B cell (primary cell): ENCODE results near the gene TRAF4. TPM values are rescaled to one million over a fixed set of nuclear protein-coding genes. Genes with fewer than 3 reads are reported as not detected.

Experiments used
- ATAC-seq: fragments of 200-7000 bp; cut with Tn5 transposase; one replicate; pipeline ENCODE4 v1.10.0; 2021; ENCODE audit warnings: low read depth, mild to moderate bottlenecking, moderate number of reproducible peaks, moderate library complexity
- CTCF ChIA-PET: fragments of 350-600 bp; sonication (Branson Sonifier 250); formaldehyde crosslinking; loops from one replicate; lab custom pipeline; 2021; ENCODE audit warnings: antibody characterized with exemption, inconsistent platforms; lab: Charles Lee
- POLR2A ChIA-PET: fragments of 350-600 bp; sonication (Branson Sonifier 250); formaldehyde crosslinking; loops from one replicate; lab custom pipeline; 2021; ENCODE audit warnings: antibody characterized with exemption; lab: Charles Lee
- DNase-seq: peaks from one replicate; pipeline ENCODE4 v3.0.0; 2013
- H2AFZ ChIP-seq: 2 replicates; pipeline ENCODE4 v1.6.1; 2012; ENCODE audit warnings: mild to moderate bottlenecking, low read depth, low read length; ENCODE audit not compliant: insufficient read depth, poor library complexity, severe bottlenecking
- H3K27ac ChIP-seq, 2 donors: 1 replicate in 1 of 2; 2 replicates in 1 of 2; pipeline ENCODE4 v1.5.1; 2012 to 2013; ENCODE audit warnings: low read length in 2 of 2, mild to moderate bottlenecking in 2 of 2, moderate library complexity in 1 of 2
- H3K27me3 ChIP-seq, 4 experiments: fragments of 200-600 bp in 1 of 4; sonication (generic) in 1 of 4; replicated peaks in 1 of 4; 1 replicate in 2 of 4; 2 replicates in 2 of 4; pipeline versions ENCODE4 v1.6.1 to v1.7.0; 2013 to 2016; ENCODE audit warnings: low read length in 3 of 4, mild to moderate bottlenecking in 2 of 4, mixed read lengths in 1 of 4, moderate library complexity in 1 of 4; ENCODE audit not compliant: insufficient read depth in 4 of 4, control insufficient read depth in 3 of 4; ENCODE audit errors: control extremely low read depth in 1 of 4
- H3K36me3 ChIP-seq, 2 experiments: replicated peaks in 1 of 2; 1 replicate in 1 of 2; 2 replicates in 1 of 2; pipeline versions ENCODE4 v1.6.1 to v1.7.1; 2013; ENCODE audit warnings: low read length in 1 of 2; ENCODE audit not compliant: insufficient read depth in 2 of 2, control insufficient read depth in 1 of 2; ENCODE audit errors: control extremely low read depth in 1 of 2, extremely low read depth in 1 of 2
- H3K4me1 ChIP-seq, 2 donors: fragments of 200-600 bp in 1 of 2; sonication (generic) in 1 of 2; 1 replicate in 1 of 2; 2 replicates in 1 of 2; pipeline versions ENCODE4 v1.5.1 to v1.6.1; 2013 to 2017; ENCODE audit warnings: low read length in 2 of 2; ENCODE audit not compliant: control insufficient read depth in 2 of 2, insufficient read depth in 2 of 2
- H3K4me2 ChIP-seq: replicated peaks from 2 replicates; pipeline ENCODE3; 2012; ENCODE audit warnings: mild to moderate bottlenecking, low read depth, low read length; ENCODE audit not compliant: poor library complexity, severe bottlenecking
- H3K4me3 ChIP-seq, 5 experiments: fragments of 200-600 bp in 1 of 5; sonication (generic) in 1 of 5; 1 replicate in 3 of 5; 2 replicates in 2 of 5; pipeline versions ENCODE4 v1.5.1 to v1.7.0; 2011 to 2016; ENCODE audit warnings: low read length in 4 of 5, mild to moderate bottlenecking in 4 of 5, low read depth in 2 of 5, control low read depth in 1 of 5, moderate library complexity in 1 of 5; ENCODE audit not compliant: insufficient read depth in 1 of 5; ENCODE audit errors: control extremely low read depth in 1 of 5, extremely low read depth in 1 of 5
- H3K79me2 ChIP-seq: fragments of 200-600 bp; sonication (generic); one replicate; pipeline ENCODE4 v1.6.0; 2016; ENCODE audit warnings: low read length; ENCODE audit not compliant: control insufficient read depth, insufficient read depth
- H3K9ac ChIP-seq: fragments of 200-600 bp; sonication (generic); 2 replicates; pipeline ENCODE4 v1.6.1; 2017; ENCODE audit warnings: mild to moderate bottlenecking, low read length, moderate library complexity
- H3K9me3 ChIP-seq, 3 donors: one replicate each; pipeline versions ENCODE4 v1.6.1 to v1.7.1; 2013; ENCODE audit warnings: low read length in 2 of 3; ENCODE audit not compliant: control insufficient read depth in 2 of 3, insufficient read depth in 1 of 3; ENCODE audit errors: control extremely low read depth in 1 of 3
- H4K20me1 ChIP-seq: 2 replicates; pipeline ENCODE4 v1.6.0; 2012; ENCODE audit warnings: mild to moderate bottlenecking, low read length; ENCODE audit not compliant: insufficient read depth, control insufficient read depth, poor library complexity, severe bottlenecking
- H3K27ac Mint-ChIP-seq: one replicate; pipeline ENCODE4 v1.8.0; 2021; ENCODE audit warnings: mixed read lengths
- H3K27me3 Mint-ChIP-seq: one replicate; pipeline ENCODE4 v1.8.0; 2021; ENCODE audit warnings: mixed read lengths
- H3K4me1 Mint-ChIP-seq: one replicate; pipeline ENCODE4 v1.8.0; 2021; ENCODE audit warnings: mixed read lengths
- H3K4me3 Mint-ChIP-seq: one replicate; pipeline ENCODE4 v1.8.0; 2021; ENCODE audit warnings: mixed read lengths
- H3K9me3 Mint-ChIP-seq: one replicate; pipeline ENCODE4 v1.8.0; 2022; ENCODE audit warnings: mixed read lengths; ENCODE audit not compliant: insufficient read depth
- CTCF ChIP-seq: fragments of 200-600 bp; IDR thresholded peaks from one replicate; pipeline ENCODE4 v1.8.0; 2022; ENCODE audit warnings: antibody characterized with exemption, mild to moderate bottlenecking
- EZH2 ChIP-seq: IDR thresholded peaks from 2 replicates; pipeline ENCODE4 v1.6.1; 2012; ENCODE audit warnings: borderline replicate concordance, low read depth, mild to moderate bottlenecking, moderate library complexity, low read length; ENCODE audit not compliant: insufficient read depth, poor library complexity, severe bottlenecking
- WGBS: methylation state at CpG from one replicate; pipeline ENCODE4 v1.1.5; 2013; ENCODE audit warnings: missing lambda C conversion rate; ENCODE audit not compliant: insufficient coverage; 5-methylcytosine and 5-hydroxymethylcytosine counted together
- intact Hi-C: fragments of 100-400 bp; cut with micrococcal nuclease; formaldehyde crosslinking; loops from one replicate; pipeline ENCODE4 v1.10.0; 2022
- polyA plus RNA-seq: library from polyadenylated mRNA; depleted of rRNA; stranded (reverse); fragments of >200 nt; gene quantifications from 2 replicates; pipeline ENCODE4 v1.2.3, GENCODE V29; 2012
- total RNA-seq, 2 donors: library from RNA; stranded (reverse); fragments of 120-200 nt in 1 of 2; gene quantifications; 1 replicate in 1 of 2; 2 replicates in 1 of 2; pipeline versions ENCODE4 v1.2.3 to v1.2.4, GENCODE V29; 2013 to 2022

The TRAF4 gene
- total and polyA plus RNA-seq, 2 donors (not counting 1 experiment from before 2014, with no cell fraction given) = 226 to 683 TPM

- WGBS = 88% methylated on average over 2 of the region's 3 CpGs
- H3K9ac ChIP-seq = no peak overlapping the region
- no peaks in the 10 kb centered on the region for H3K79me2 ChIP-seq
These were observed 29.5 kb upstream of the TRAF4 start for GRCh38 chr17:28714281-28714680.

More at GRCh38 chr17:28714281-28714680, 29.5 kb upstream of the TRAF4 start:
- Mint-ChIP-seq H3K9me3 (no peaks in the 10 kb centered on the region), H3K27ac (no peak overlapping the region), H3K4me3 (no peak overlapping the region), H3K4me1 (peaks cover 32% of the 10 kb centered on the region), H3K27me3 (no peaks in the 10 kb centered on the region)
- Histone ChIP-seq H3K27ac (no peak overlapping the region), H4K20me1 (no peaks in the 10 kb centered on the region), H3K4me1 (peaks cover 31 to 46% of the 10 kb centered on the region in 2 donors), H3K4me2 (no peak overlapping the region), H3K9me3 (no peaks in the 10 kb centered on the region), H3K4me3 (no peak overlapping the region), H3K36me3 (no peaks in the 10 kb centered on the region), H3K27me3 (peaks cover 0 to 8% (median 2%) of the 10 kb centered on the region in 4 experiments), H2AFZ (no peak overlapping the region)
- ATAC-seq (no peak), DNase-seq (no peak)
- POLR2A ChIA-PET = no interaction called here
- CTCF ChIA-PET = no interaction called here
- intact Hi-C loops = loop anchor here (10.0 kb wide), 2 partner anchors 139 to 431 kb away; partner anchors contain the start of genes ALDOC and PIGS
- no peak for TF ChIP-seq CTCF
- TF ChIP-seq EZH2 = no peak
